ENCODE results near the gene ZNF618. TPM values are rescaled to one million over a fixed set of nuclear protein-coding genes. Genes with fewer than 3 reads are reported as not detected.

Gene ZNF618
- total RNA-seq, 4 donors from 2014 or later = 0.68 to 2.1 (median 1.3) TPM

GRCh38 chr9:114002271-114002985, 126.3 kb downstream of the ZNF618 start:
- no peak overlapping the region for H3K27ac ChIP-seq
- H3K36me3 ChIP-seq = peaks cover 0 to 35% (median 0%) of the 10 kb centered on the region in 3 donors
- DNase-seq = no peak
- WGBS, 2 donors = 95% methylated on average over 4 of the region's 14 CpGs; no CpG with 5 or more reads in 1 of the 2 donors
- intact Hi-C loops (cut with DNase I) = no loop called here
- H3K27me3 ChIP-seq = no peaks in the 10 kb centered on the region
- H3K4me3 ChIP-seq = no peak overlapping the region
- no peaks in the 10 kb centered on the region for H3K9me3 ChIP-seq
- peaks cover 0 to 16% (median 0%) of the 10 kb centered on the region in 3 donors for H3K4me1 ChIP-seq
- TF ChIP-seq POLR2A (IDR thresholded peaks at IDR 0.05) (no peak), CTCF (IDR thresholded peaks at IDR 0.05) (no peak)

- Histone ChIP-seq H3K27ac (no peak overlapping the region), H3K27me3 (no peaks in the 10 kb centered on the region), H3K4me1 (peaks cover 0 to 16% (median 0%) of the 10 kb centered on the region in 3 donors), H3K9me3 (no peaks in the 10 kb centered on the region), H3K4me3 (no peak overlapping the region), H3K36me3 (peaks cover 0 to 39% (median 0%) of the 10 kb centered on the region in 3 donors)
- TF ChIP-seq POLR2A (IDR thresholded peaks at IDR 0.05) = no peak
- no peak for TF ChIP-seq CTCF (IDR thresholded peaks at IDR 0.05)
- no peak for DNase-seq
- intact Hi-C loops (cut with DNase I) = no loop called here
- WGBS, 2 donors = no CpG with 5 or more reads among the region's 5 CpGs
Observed at GRCh38 chr9:114002986-114003350, 126.9 kb downstream of the ZNF618 start.

GRCh38 chr9:114003351-114003750, 127.2 kb downstream of the ZNF618 start:
- Histone ChIP-seq H3K9me3 (no peaks in the 10 kb centered on the region), H3K27me3 (no peaks in the 10 kb centered on the region), H3K4me1 (peaks cover 0 to 16% (median 0%) of the 10 kb centered on the region in 3 donors), H3K27ac (peak overlapping the region in 1 of 4 donors; percentile 44), H3K36me3 (peaks cover 0 to 43% (median 0%) of the 10 kb centered on the region in 3 donors), H3K4me3 (no peak overlapping the region)
- no peak for TF ChIP-seq CTCF (IDR thresholded peaks at IDR 0.05)
- no peak for TF ChIP-seq POLR2A (IDR thresholded peaks at IDR 0.05)
- 74 to 89% methylated on average over 7 of the region's 7 CpGs for WGBS, 2 donors
- intact Hi-C loops (cut with DNase I) = no loop called here
- no peak for DNase-seq

- H3K4me3 ChIP-seq = no peak overlapping the region
- intact Hi-C loops (cut with DNase I) = no loop called here
- no peaks in the 10 kb centered on the region for H3K9me3 ChIP-seq
- peak overlapping the region in 3 of 4 donors; percentile 31 to 56 (median 44) for H3K27ac ChIP-seq
- no peak for DNase-seq
- no peaks in the 10 kb centered on the region for H3K27me3 ChIP-seq
- TF ChIP-seq POLR2A (IDR thresholded peaks at IDR 0.05) = no peak
- peaks cover 0 to 44% (median 0%) of the 10 kb centered on the region in 3 donors for H3K36me3 ChIP-seq
- H3K4me1 ChIP-seq = peaks cover 0 to 16% (median 0%) of the 10 kb centered on the region in 3 donors
- WGBS, 2 donors = 56 to 59% methylated on average over 5 of the region's 5 CpGs
Observed at GRCh38 chr9:114003758-114004157, 127.6 kb downstream of the ZNF618 start.

- 65 to 79% methylated on average over 14 to 15 of the region's 15 CpGs for WGBS, 2 donors
- no peak overlapping the region for H3K4me3 ChIP-seq
- H3K9me3 ChIP-seq = no peaks in the 10 kb centered on the region
- DNase-seq = no peak
- H3K27ac ChIP-seq = peak overlapping the region in 3 of 4 donors; percentile 31 to 56 (median 44)
- intact Hi-C loops (cut with DNase I) = no loop called here
- H3K36me3 ChIP-seq = peaks cover 0 to 44% (median 0%) of the 10 kb centered on the region in 3 donors
- H3K27me3 ChIP-seq = no peaks in the 10 kb centered on the region
- peaks cover 0 to 16% (median 0%) of the 10 kb centered on the region in 3 donors for H3K4me1 ChIP-seq
- TF ChIP-seq POLR2A (IDR thresholded peaks at IDR 0.05) (no peak), CTCF (IDR thresholded peaks at IDR 0.05) (no peak)
Observed at GRCh38 chr9:114004221-114004716, 128.2 kb downstream of the ZNF618 start.

Data from esophagus squamous epithelium (tissue), 5 donors.